Dedifferentiated amniotic fluid mesenchymal stem cell (primary cell): Measurements from ENCODE around the gene KRT82.

Source experiments
- DNase-seq: peaks from one replicate; pipeline ENCODE4 v3.0.0-alpha.2; 2016; ENCODE audit errors: extremely low spot score

The KRT82 gene

DNA sequence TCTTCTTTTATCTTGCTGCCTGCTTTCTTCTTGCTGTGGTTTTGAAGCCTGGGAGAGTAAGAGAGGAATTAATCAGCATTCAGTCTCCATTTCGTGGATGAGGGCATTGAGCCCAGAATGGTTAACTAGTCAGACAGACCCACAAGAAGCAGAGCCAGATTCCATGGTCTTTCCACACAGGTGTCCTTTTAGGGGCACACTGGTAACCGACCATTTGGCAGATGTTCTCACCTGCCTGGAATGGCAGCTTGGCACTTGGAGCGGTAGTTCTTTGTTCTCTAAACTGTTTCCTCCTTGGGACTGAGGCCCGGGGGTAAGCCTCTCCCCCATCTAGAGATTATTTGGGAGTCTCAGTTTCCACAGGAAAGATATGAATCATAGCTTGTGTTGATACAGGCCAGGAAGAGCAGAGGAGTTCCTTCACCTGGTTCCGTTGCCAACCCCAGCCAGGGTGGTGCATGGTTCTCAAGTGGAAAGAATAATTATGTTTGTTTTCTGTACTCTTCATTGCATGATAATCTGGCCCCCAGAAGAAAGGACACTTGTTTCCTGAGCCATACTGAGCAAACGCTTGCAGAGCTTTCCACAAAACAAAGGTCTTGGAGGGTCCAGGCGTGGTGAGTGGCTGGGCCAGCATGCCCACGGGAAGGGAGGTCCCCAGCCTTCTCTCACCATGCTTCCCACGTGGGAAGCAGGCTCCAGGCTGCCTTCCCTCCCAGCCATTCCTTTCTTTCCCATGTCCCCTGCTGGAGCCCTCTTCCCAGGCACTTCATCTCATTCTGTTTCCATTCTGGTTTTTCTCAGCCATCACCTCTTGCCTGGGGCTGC is 30.1 kb upstream of the KRT82 start:
- no peak for DNase-seq

DNA sequence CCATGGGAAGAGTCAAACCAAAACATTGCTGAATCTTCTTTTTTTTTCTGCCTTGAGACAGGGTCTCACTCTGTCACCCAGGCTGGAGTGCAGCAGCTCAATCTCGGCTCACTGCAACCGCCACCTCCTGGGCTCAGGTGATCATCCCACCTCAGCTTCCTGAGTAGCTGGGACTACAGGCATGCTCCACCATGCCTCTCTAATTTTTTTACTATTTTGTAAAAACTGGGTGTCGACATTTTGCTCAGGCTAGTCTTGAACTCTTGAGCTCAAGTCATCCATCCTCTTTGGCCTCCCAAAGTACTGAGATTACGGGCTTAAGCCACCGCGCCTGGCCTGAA is 29.5 kb upstream of the KRT82 start:
- DNase-seq = no peak

DNA sequence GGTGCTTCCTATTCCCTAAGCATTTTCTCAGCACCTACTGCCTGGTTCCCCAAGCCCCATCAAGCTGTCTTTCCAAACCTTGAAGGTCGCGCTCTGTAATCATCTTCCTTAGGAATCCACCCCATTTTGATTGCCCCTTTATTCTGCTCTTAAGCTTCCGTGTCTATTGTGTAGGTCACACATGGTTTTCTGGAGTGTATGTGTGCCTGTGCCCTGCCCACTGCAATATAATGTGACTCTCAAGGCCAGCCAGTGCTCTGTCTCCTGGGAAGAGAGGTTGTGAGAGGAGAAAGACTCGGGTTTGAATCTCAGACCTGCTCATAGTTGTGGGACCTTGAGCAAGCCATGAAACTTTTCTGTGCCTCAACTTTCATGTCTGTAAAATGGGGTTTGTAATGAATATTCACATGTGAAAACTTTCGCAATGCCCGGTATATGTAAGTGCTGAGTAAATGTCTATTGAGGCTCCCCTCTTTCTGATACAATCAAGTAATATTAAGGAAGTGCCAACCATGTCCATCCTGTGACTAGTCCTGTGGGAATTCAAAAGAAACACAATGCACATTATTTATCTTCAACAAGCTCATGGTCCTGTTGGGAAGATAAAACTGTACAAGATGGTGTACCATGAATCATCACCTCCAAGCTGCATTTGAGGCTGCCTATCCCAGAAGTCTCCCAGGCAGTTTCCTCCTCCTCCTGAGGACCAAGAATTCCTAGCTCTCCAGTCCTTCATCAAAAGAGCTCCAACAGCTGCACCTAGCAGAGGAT is 28.8 kb upstream of the KRT82 start:
- no peak for DNase-seq

DNA sequence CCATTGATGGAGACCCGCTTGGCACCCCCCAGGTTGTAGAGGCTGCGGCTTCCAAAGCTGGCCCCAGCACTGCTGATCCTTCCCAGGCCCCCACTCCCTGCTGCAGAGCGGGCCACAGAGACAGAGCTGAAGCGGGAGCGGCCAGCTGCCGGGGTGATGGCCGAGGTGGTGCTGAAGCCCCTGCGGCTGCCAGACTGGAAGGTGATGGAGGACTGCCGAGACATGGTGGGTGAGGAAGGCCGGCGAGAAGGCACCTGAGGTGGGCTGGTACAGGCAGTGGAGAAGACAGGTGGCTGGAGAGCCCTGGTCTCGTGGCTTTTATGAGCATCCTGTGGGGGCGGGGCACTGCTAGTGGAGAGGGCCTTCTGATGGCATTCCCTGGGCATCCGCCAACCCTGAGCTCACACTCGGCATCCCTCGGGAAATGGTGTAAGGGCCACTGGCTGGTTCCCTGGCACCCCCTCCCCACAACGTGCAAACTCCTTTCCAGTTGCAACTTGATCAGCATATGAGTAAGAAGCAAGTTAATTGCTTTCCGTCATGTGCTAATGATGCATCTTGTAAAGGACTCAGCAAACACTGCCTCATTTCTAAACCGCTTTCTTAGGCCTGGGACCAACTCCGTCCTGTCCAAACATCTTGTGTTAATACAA is 28.1 kb upstream of the KRT82 start, which contains the start of gene KRT75:
TSS of gene KRT75 (minus strand) at position 291 of the 653 bp plus-strand sequence. CDS start at position 224, 67 bp downstream.
- DNase-seq = no peak

DNA sequence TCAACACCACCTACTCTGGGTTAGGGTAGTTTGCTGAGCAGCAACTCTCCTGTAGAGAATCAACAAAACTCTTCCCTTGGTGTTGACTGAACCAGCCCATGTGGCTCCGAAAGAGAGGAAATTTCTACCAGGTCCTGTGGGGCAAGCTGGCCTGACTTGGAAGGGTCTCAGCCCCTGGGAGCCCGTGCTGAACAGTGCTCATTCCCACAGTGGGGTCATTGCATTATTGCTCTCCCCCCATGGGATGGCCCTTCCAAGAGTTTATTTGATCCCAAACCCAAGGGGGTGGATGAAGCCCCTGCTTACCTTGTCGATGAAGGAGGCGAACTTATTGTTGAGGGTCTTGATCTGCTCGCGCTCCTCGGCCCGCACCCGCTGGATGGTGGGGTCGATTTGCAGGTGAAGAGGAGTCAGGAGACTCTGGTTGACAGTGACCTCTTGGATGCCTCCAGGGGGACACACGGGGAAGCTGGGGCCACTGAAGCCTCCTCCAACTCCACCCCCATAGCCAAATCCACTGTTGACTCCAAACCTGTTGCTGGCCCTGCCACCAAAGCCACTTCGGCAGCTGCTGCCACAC is 27.5 kb upstream of the KRT82 start:
- no peak for DNase-seq

DNA sequence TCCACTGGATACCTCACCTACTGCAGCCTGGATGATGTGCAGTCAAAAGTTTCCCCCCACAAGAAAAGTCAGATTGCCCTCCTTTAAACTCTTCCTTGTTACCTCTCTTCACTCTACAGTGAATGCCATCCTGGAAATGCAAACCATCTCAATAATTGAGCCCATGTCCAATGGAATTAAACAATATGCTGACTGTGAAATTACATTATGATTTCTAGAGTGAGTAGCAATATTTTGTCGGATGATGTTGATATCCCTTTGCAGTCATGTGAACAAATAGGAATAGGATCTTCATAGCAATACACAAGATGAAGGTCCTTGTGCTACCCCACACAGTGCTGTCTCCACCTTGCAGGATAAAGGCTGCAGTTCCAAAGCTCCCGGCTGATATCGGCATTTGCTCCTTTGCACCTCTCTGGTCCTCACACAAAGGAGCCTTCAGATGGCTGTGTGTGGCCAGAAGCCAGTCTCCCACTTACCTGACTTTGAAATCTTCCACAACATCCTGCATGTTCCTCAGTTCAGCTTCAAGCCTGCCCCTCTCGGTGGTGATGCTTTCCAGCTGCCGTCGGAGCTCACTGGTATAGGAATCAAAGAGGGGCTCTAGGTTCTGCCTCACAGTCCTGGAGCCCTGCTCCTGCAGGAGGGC is 26.5 kb upstream of the KRT82 start:
- no peak for DNase-seq

DNA sequence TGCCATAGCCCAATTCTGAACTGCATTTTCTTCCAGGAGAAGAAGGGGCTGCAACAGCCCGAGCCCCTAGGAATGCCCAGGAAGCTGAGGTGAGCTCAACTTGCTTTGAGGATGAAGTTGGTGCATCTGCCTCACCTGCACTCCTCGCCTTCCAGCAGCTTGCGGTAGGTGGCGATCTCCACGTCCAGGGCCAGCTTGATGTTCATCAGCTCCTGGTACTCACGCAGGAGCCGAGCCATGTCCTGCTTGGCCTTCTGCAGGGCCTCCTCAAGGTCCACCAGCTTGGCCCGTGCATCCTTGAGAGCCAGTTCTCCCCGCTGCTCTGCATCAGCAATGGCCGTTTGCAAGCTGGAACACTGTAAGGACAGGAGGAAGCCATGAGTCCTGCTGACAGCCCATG is 22.0 kb upstream of the KRT82 start:
- DNase-seq = no peak

DNA sequence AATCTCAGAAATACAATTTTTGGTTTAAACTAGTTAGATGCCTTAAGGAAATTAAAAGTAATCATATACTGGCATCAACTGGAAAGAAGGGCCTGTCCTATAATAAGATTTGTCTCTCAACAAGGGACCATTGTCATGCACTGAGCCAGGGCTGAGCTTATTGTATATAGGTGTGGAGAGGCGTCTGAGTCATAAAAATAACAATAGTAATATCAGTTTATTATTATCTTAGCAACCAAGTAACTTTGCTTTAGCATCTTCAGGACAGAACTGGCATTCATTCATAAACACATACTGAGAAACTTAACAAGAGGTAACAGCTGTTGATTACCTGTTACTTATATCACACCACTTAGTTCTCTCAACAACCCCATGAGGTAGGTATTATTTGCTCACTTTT is 20.9 kb upstream of the KRT82 start:
- no peak for DNase-seq

DNA sequence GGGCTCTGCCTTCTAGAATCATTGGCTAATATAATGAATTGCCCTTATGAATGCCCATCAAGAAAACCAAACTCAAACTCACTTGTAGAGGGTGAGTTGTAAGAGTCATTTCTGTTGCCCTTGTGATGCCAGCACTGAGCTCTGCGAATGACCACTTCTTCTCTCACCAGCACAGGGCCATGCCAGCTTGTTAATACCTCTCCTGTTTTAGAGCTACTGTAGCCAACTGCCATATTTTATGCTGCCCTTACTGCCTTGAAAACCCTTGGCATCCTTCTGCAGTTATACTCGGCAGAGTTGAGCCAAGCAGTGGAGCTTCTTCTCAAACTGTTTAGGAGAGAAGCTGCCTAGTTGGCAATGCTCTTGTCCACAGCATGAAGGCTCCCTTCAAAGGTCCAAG is 19.9 kb upstream of the KRT82 start:
- DNase-seq = no peak

DNA sequence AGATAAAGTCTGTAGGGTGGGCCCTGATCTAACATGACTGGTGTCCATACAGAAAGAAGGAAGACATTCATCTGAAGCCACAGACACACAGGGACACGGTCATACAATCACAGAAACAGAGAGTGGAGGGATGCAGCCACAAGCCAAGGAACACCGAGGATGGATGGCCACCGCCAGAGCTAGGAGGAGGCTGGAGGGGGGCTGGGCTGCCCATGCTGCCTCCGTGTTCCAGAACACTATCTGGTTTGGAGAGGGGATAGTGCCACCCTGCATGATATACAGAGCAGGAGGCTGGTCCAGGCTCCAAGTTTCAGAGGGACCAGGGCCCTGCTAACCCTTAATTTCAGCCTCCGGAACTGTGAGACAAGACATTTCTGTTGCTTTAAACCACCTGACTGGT is 19.3 kb upstream of the KRT82 start:
- no peak for DNase-seq

DNA sequence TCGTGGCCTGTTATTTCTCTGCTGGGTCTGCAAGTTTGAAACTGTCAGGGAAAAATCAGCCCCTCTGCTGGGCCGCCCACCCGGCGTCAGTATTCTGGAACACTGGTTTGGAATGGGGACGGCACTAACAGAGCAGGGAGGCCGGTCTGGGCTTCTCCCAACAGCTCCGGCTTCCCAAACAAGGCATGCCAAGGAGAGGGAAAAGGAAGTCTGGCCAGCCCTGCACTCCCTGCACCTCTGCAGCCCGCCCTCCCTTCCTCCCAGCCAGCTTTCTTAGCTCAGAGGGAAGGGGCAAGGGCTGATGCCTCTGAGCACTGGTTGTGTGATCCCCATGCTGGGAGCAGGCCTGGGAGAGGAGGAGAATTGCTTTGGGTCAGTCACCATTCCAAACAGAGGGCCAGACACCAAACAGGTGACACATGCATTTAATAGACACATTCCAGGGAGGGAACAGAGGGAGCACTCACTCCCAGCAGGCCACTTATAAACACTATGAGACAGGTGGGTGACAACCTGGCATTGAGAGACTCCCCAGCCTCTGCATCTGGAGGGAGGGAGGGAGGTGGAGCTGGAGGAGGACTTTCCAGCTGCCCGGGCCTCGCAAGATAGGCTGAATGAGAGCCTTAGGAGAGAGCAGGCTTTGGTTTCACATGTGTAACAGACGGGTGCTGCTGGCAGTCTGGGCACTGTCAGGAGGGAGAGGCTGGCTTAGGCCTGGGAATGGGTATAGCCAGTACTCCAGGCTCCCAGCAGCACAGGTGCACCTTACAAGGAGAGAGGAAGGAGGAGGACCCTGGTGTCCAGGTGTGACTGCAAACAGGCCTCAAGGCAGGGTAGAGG is 17.7 kb upstream of the KRT82 start:
- no peak for DNase-seq

DNA sequence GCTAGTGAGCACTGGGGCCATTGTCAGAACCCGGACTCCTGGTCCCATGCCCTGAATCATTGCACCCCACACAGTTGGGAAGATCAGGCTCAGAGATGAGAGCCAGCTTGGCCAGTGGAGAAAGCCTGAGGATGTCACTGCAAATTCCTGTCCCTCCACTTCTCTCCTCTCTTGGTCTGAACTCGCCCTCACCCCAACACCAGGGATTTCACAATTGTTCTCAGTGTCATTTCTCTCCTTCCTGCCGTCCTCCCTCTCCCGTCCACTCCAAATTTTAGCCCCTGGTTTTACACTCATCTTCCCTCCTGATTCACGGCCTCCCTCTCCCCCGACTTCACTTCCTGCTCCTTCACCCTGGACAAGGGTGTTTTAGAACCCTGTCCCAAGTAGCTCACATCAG is 16.9 kb upstream of the KRT82 start:
- no peak for DNase-seq

DNA sequence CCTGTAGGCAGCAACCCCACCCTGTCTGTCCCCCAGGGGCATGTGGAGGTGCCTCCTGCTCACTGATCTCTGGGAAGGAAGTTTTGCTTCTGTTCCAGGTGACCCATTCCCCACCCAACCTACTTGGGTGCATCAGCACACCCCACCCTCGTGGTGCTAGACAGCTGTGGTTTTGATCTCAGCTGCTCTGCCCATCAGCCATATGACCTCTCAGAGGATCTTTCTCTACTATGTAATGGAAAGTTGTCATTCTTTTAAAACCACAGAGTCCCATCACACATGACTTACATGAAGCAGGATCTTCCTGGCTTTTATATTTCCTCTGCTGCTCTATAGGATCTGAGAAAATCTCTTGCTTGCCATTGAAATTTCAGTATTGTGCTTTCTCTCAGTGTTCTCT is 13.5 kb upstream of the KRT82 start:
- DNase-seq = no peak

DNA sequence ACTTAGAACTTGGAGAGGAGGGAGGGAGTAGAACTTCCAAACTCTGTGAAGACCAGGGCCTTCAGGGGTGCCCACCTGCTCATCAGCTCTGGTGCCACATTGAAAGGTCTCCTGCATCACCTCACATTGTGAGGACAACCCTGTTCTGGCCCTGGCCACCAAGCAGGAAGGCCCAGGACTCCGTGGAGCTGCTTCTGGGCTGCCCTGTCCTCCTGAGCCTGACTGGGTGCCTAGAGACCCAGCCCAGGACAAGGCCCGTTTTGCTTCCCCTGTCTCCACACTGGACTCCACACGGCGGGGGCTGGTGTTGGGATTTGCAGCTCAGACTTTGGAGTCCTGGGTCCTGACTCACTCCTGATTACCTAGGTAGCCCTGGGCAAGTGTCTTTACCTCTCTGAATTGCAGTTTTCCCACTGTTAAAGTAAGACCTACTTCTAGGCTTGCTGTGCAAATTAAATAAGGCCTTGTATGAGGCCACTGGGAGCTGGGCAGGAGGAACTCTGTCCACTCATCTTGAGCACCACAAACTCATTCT is 12.5 kb upstream of the KRT82 start:
- no peak for DNase-seq

DNA sequence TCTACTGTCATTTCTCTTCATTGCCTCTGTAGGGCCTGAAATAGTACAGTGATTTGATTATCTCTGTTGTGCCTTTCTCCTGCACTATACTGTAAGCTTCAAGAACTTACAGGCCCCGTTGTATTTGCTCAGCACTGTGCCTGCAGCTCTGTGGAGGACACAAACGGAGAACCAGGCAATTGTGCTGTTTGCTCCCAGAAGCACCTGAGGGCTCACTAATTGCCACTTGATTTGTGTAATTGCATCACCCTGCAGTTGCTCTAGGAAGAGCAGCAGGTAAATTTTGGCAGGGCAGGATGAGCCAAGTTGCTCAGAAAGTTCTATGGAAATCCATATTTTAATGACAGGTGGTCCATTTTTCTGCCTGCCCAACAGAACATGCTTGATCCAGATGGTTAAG is 11.6 kb upstream of the KRT82 start:
- DNase-seq = no peak

DNA sequence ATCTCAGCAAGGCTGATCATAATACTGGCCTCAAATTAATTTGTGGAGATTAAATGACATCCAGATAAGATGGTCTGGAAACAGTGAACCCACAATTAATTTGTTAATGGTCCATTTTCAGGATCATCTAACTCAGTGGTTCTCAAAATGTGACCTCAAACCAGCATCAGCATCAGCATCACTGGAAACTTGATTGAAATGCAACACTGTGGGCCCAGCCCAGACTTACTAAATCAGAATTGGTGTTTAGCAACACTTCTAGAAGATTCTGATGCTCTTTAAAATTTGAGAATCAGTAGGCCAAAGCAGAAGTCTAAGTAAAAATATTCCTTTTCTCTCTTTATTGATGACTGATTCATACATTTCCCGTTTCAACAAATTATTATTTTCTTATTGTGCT is 10.7 kb upstream of the KRT82 start:
- no peak for DNase-seq

DNA sequence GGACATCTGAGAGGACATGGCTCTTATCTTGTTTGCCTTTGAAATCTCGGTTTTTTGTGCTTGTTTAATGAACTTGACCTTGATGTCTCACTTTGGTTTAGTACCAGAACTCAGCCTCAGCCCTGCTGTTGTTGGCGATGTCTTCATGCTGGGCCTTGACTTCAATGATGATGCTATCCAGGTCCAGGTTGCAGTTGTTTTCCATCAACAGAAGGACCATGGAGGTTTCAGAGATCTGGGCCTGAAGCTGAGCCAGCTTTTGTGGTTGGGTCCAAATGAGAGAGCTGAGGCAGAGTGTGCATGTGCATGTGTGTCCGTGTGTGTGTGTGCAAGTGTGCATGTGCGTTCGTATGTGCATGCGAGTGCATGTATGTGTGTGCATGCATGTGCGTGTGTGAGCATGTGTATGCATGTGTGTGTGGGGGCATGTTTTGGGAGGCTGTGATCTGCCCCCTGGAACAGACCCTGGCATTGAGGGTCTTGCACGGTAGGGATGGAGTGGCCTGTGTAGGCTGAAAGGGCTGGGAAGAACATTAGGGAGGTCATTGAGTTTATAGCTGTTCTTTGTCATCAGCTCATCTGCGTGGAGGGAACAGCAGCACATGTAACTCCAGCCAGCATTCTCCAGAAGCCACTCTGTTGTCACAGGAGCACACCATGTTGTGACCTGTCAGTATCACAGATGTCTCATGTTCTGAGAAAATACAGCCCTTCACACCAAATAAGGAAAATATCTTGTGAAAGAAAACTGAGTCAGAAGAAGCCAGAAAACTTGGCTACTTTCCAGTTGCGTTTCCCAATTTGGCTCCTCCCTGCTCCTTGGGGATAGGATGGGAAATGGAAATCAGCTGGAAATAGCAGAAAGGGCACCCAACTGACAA is 10.0 kb upstream of the KRT82 start:
- peak; percentile 16 for DNase-seq

DNA sequence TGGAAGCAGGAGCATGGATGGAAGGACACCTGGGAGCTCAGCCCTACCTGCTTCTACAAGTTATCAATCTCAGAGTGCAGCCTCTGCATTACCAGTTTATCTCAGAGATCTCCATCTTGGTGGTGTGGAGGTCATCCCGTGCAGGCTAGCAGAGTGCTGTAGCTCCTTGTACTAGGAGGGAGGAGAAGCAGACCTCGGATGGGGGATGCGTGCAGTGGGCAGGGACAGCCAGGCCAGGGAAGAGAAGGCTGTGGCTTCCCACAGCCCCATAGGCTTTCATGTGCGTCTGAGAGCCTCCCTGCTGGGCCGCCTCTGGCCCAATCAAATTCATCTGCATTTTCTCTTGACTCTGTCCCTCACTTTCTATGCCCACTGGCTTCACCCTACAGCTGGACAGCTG is 8.8 kb upstream of the KRT82 start:
- no peak for DNase-seq

DNA sequence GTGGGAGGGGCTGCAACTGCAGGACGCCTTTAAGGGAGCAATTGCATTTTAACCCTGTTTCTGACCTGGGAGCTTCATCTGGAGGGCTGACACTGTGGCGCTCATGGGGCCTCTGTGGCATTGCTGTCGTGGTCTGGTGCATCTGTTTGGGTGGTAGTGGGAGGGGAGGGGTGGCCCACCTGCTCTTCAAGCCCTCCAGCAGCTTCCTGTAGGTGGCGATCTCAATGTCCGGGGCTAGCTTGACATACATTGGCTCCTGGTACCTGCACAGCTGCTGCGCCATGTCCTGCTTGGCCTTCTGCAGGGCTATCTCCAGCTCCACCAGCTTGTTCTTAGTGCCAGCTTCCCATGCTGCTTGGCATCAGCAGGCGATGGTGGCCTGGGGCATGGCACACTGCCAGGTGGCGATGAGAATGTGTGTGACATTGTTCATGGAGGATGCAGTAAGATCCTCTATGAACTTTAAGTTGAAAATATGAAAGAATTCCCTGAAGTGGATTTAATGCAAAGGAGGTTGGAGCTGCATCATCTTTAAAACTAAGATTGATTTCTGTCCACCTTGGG is 7.7 kb upstream of the KRT82 start:
- DNase-seq = no peak
